ENCODE results near the gene CD300A. TPM values are rescaled to one million over a fixed set of nuclear protein-coding genes. Genes with fewer than 3 reads are reported as not detected.

Gene CD300A
- total RNA-seq, 1 experiment from 2014 or later, result 0.71 TPM

- Histone ChIP-seq H3K27ac (ENCODE audit: low read depth, low read length) (no peak overlapping the region), H3K4me2 (ENCODE audit: low read length) (no peak overlapping the region), H3K27me3 (ENCODE audit: insufficient read depth, low read length) (no peaks in the 10 kb centered on the region), H3K4me3 (replicated peaks in 1 of 2; ENCODE audit: low read depth in 1 of 2, low read length in 2 of 2) (no peak overlapping the region), H3K36me3 (ENCODE audit: control insufficient read depth in 1 of 2, insufficient read depth in 2 of 2, low read length in 2 of 2) (no peaks in the 10 kb centered on the region), H3K4me1 (ENCODE audit: control insufficient read depth in 1 of 2, insufficient read depth in 2 of 2, low read length in 2 of 2) (no peaks in the 10 kb centered on the region), H3K9ac (ENCODE audit: low read length) (no peak overlapping the region), H3K9me3 (ENCODE audit: control insufficient read depth in 1 of 2, insufficient read depth in 1 of 2, low read depth in 1 of 2, low read length in 2 of 2) (no peaks in the 10 kb centered on the region), H3K79me2 (ENCODE audit: insufficient read depth, low read length) (no peaks in the 10 kb centered on the region), H3K9me2 (ENCODE audit: insufficient read depth) (no peaks in the 10 kb centered on the region), H4K20me1 (ENCODE audit: insufficient read depth) (no peaks in the 10 kb centered on the region), H2AFZ (ENCODE audit: low read depth, low read length, poor library complexity, severe bottlenecking) (no peak overlapping the region)
- ChIA-PET RAD21 (ENCODE audit: low non-redundant PET in 1 of 2, low total read pairs in 2 of 2, uncharacterized antibody in 2 of 2, unreplicated experiment in 2 of 2) (no interaction called here), POLR2A (no interaction called here), CTCF (interaction anchor here (2.4 to 3.2 kb wide), 2 partner anchors 118 to 129 kb away, joined by 10 to 22 read pairs; partner anchors contain the start of gene GPR142)
- DNase-seq (ENCODE audit: low read depth, low spot score), result no peak
- no peak for ATAC-seq
- intact Hi-C loops (cut with micrococcal nuclease), result no loop called here
- no peak for TF ChIP-seq CBX3 (IDR thresholded peaks at IDR 0.05; ENCODE audit: low read depth)
- BruUV-seq (replicated peaks), result no TSS peak
Measured at GRCh38 chr17:74497471-74497870, 31.0 kb downstream of the CD300A start.

GRCh38 chr17:74499992-74500391 lies 33.6 kb downstream of the CD300A start:
- ATAC-seq (no peak), DNase-seq (ENCODE audit: low read depth, low spot score) (no peak)
- Histone ChIP-seq H3K4me3 (replicated peaks in 1 of 2; ENCODE audit: low read depth in 1 of 2, low read length in 2 of 2) (no peak overlapping the region), H3K9ac (ENCODE audit: low read length) (no peak overlapping the region), H3K27me3 (ENCODE audit: insufficient read depth, low read length) (no peaks in the 10 kb centered on the region), H3K4me1 (ENCODE audit: control insufficient read depth in 1 of 2, insufficient read depth in 2 of 2, low read length in 2 of 2) (no peaks in the 10 kb centered on the region), H3K9me2 (ENCODE audit: insufficient read depth) (no peaks in the 10 kb centered on the region), H3K27ac (ENCODE audit: low read depth, low read length) (no peak overlapping the region), H3K4me2 (ENCODE audit: low read length) (no peak overlapping the region), H3K9me3 (ENCODE audit: control insufficient read depth in 1 of 2, insufficient read depth in 1 of 2, low read depth in 1 of 2, low read length in 2 of 2) (no peaks in the 10 kb centered on the region), H4K20me1 (ENCODE audit: insufficient read depth) (no peaks in the 10 kb centered on the region), H3K79me2 (ENCODE audit: insufficient read depth, low read length) (no peaks in the 10 kb centered on the region), H2AFZ (ENCODE audit: low read depth, low read length, poor library complexity, severe bottlenecking) (no peak overlapping the region), H3K36me3 (ENCODE audit: control insufficient read depth in 1 of 2, insufficient read depth in 2 of 2, low read length in 2 of 2) (no peaks in the 10 kb centered on the region)
- intact Hi-C loops (cut with micrococcal nuclease), result no loop called here
- POLR2A ChIA-PET, result no interaction called here
- RAD21 ChIA-PET (ENCODE audit: low non-redundant PET in 1 of 2, low total read pairs in 2 of 2, uncharacterized antibody in 2 of 2, unreplicated experiment in 2 of 2), result no interaction called here
- no TSS peak for BruUV-seq (replicated peaks)
- CTCF ChIA-PET, result interaction anchor here (2.0 kb wide), 1 partner anchor 132 kb away, joined by 6 read pairs; the partner anchor contains the start of gene GPR142
- TF ChIP-seq JUND (IDR thresholded peaks at IDR 0.05) (no peak), ATF3 (IDR thresholded peaks at IDR 0.05) (no peak), FOSL1 (IDR thresholded peaks at IDR 0.05; ENCODE audit: low read depth) (no peak), EZH2 (IDR thresholded peaks at IDR 0.05) (no peak), REST (IDR thresholded peaks at IDR 0.05; ENCODE audit: low read depth) (no peak), MAX (IDR thresholded peaks at IDR 0.05) (no peak), EGR1 (IDR thresholded peaks at IDR 0.05; ENCODE audit: low read depth) (no peak), SP1 (IDR thresholded peaks at IDR 0.05; ENCODE audit: low read depth) (no peak), ZBTB33 (IDR thresholded peaks at IDR 0.05; ENCODE audit: extremely low read depth, insufficient replicate concordance, low read length) (no peak), CBX3 (IDR thresholded peaks at IDR 0.05; ENCODE audit: low read depth) (no peak), CTCF (IDR thresholded peaks at IDR 0.05 in 2 of 3, conservative IDR thresholded peaks at IDR 0.05 in 1 of 3; ENCODE audit: borderline replicate concordance in 1 of 3, insufficient read depth in 1 of 3, low read depth in 2 of 3, low read length in 2 of 3) (no peak), ZFX (IDR thresholded peaks at IDR 0.05) (no peak), ELF1 (IDR thresholded peaks at IDR 0.05; ENCODE audit: borderline replicate concordance, low read depth) (no peak), POLR2A (IDR thresholded peaks at IDR 0.05; ENCODE audit: borderline replicate concordance, extremely low read depth, insufficient read depth, insufficient read length) (no peak)
